Lower lobe of right lung (tissue), 2 donors: ENCODE measurements around the gene MTCL1. TPM values are rescaled to one million over a fixed set of nuclear protein-coding genes. Genes with fewer than 3 reads are reported as not detected.
"Not testable (repeated sequence)": the region's sequence is repeated elsewhere in the genome, so short reads cannot be mapped to it uniquely, and the experiment has no call there.

Experiments used
- ATAC-seq, 2 donors: fragments of 200-7000 bp; cut with Tn5 transposase; one replicate each; pipeline ENCODE4 v1.9.1; 2020 to 2022; ENCODE audit warnings: mild to moderate bottlenecking in 2 of 2, moderate library complexity in 2 of 2
- DNase-seq: peaks from one replicate; pipeline ENCODE4 v3.0.0-alpha.2; 2020
- H3K27ac ChIP-seq: fragments of 200-600 bp; one replicate; pipeline ENCODE4 v1.8.0; 2022
- H3K27me3 ChIP-seq: fragments of 200-600 bp; one replicate; pipeline ENCODE4 v1.8.0; 2022; ENCODE audit warnings: low read depth
- H3K36me3 ChIP-seq: fragments of 200-600 bp; one replicate; pipeline ENCODE4 v1.8.0; 2022; ENCODE audit warnings: mild to moderate bottlenecking
- H3K4me1 ChIP-seq: fragments of 200-600 bp; one replicate; pipeline ENCODE4 v1.8.0; 2022
- H3K4me3 ChIP-seq: fragments of 200-600 bp; one replicate; pipeline ENCODE4 v1.8.0; 2022; ENCODE audit warnings: mild to moderate bottlenecking
- H3K9me3 ChIP-seq: fragments of 200-600 bp; one replicate; pipeline ENCODE4 v1.8.0; 2022
- CTCF ChIP-seq: fragments of 200-600 bp; IDR thresholded peaks from one replicate; pipeline ENCODE4 v1.8.0; 2022; ENCODE audit warnings: antibody characterized with exemption, mild to moderate bottlenecking
- intact Hi-C: fragments of 100-400 bp; cut with DNase I; formaldehyde crosslinking; loops from one replicate; pipeline ENCODE4 v1.11.0; 2022
- total RNA-seq: library from RNA; stranded (reverse); fragmentation: NEBNext Ultra II Directional; extraction: Animal tissue kit (Norgen Biotek cat#: 25700); gene quantifications from one replicate; pipeline ENCODE4 v1.2.1, GENCODE V29; 2021
- donor health status: DM: no; HTN: yes; CAD: no; lungs with severe emphysema.

MTCL1 gene
- total RNA-seq, 1 donor from 2014 or later = 7.9 TPM

GRCh38 chr18:8758466-8758865, 53.1 kb downstream of the MTCL1 start:
- TF ChIP-seq CTCF = no peak
- no peak for ATAC-seq
- Histone ChIP-seq H3K9me3 (no peaks in the 10 kb centered on the region), H3K36me3 (no peaks in the 10 kb centered on the region), H3K27ac (no peak overlapping the region), H3K4me3 (no peak overlapping the region), H3K4me1 (no peaks in the 10 kb centered on the region), H3K27me3 (no peaks in the 10 kb centered on the region)
- intact Hi-C loops = no loop called here
- DNase-seq = no peak

GRCh38 chr18:8760984-8761383, 55.6 kb downstream of the MTCL1 start:
- Histone ChIP-seq H3K27me3 (no peaks in the 10 kb centered on the region), H3K4me1 (no peaks in the 10 kb centered on the region), H3K9me3 (no peaks in the 10 kb centered on the region), H3K27ac (no peak overlapping the region), H3K4me3 (no peak overlapping the region), H3K36me3 (no peaks in the 10 kb centered on the region)
- no peak for DNase-seq
- intact Hi-C loops = no loop called here
- no peak for ATAC-seq
- TF ChIP-seq CTCF = no peak

- H3K36me3 ChIP-seq, intact Hi-C loops, H3K4me3 ChIP-seq, H3K4me1 ChIP-seq, H3K27me3 ChIP-seq, H3K27ac ChIP-seq, DNase-seq, ATAC-seq, H3K9me3 ChIP-seq: not testable (repeated sequence)
Observed at GRCh38 chr18:8761535-8761934, 56.2 kb downstream of the MTCL1 start.

DNA sequence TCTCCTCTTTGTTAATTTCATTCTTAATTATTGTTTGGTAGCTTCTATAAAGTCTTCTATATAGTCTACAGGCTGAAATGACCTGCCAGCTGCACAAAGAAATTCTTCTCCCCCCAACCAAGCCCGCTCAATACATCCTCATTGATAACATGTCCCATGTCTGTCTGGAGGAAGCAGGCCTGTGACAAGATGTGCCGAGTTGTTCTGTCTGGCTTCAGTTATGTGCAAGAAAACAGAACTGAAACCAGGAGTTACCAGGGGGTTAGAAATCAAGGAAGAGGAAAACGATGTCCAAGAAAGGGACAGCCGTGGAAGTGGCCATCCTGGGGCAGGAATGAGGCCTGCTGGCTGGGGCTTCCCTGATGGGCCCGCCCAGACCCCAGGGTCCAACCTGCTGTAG, 57.6 kb downstream of the MTCL1 start:
- H3K27ac ChIP-seq = no peak overlapping the region
- DNase-seq = no peak
- ATAC-seq = peak in 1 of 2 donors; percentile 37

DNA sequence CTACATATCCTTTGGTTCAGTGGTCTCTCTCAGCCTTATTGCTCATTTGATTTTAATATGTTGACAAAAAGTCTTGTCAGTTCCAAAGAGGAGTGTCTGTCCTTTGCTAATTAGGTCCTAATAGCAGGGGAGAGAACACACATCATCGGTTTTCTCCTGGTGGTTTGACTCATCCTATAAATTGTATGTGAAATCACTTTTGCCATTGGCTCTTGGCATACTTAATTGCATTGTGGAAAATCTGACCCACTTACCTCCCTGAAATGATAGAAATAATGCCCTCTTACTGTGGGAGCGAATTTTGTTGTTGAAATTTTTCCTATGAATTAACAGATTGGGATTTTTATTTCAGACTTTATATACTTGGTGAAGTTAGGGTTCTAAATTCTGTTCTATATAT, 58.3 kb downstream of the MTCL1 start:
- Histone ChIP-seq H3K9me3 (no peaks in the 10 kb centered on the region), H3K4me1 (no peaks in the 10 kb centered on the region), H3K27ac (no peak overlapping the region), H3K27me3 (no peaks in the 10 kb centered on the region), H3K36me3 (no peaks in the 10 kb centered on the region), H3K4me3 (no peak overlapping the region)
- no peak for ATAC-seq
- intact Hi-C loops = no loop called here
- DNase-seq = no peak
- no peak for TF ChIP-seq CTCF

More for the DNA sequence above, 57.6 kb downstream of the MTCL1 start:
- Histone ChIP-seq H3K4me1 (no peaks in the 10 kb centered on the region), H3K9me3 (no peaks in the 10 kb centered on the region), H3K36me3 (no peaks in the 10 kb centered on the region), H3K27me3 (no peaks in the 10 kb centered on the region), H3K4me3 (no peak overlapping the region)
- intact Hi-C loops = no loop called here
- TF ChIP-seq CTCF = no peak

- no peak for DNase-seq
- no peak overlapping the region for H3K27ac ChIP-seq
- intact Hi-C loops = no loop called here
Observed at GRCh38 chr18:8765783-8766463, 60.6 kb downstream of the MTCL1 start.

More at GRCh38 chr18:8765783-8766463, 60.6 kb downstream of the MTCL1 start:
- Histone ChIP-seq H3K27me3 (no peaks in the 10 kb centered on the region), H3K36me3 (no peaks in the 10 kb centered on the region), H3K9me3 (no peaks in the 10 kb centered on the region), H3K4me1 (no peaks in the 10 kb centered on the region), H3K4me3 (no peak overlapping the region)
- no peak for ATAC-seq
- no peak for TF ChIP-seq CTCF
